Suprapubic skin (tissue), 4 donors: Measurements from ENCODE around the gene DHDH. TPM values are rescaled to one million over a fixed set of nuclear protein-coding genes. Genes with fewer than 3 reads are reported as not detected.

Source experiments
- DNase-seq, 2 donors: peaks; one replicate each; pipeline ENCODE4 v3.0.0-alpha.2; 2019; ENCODE audit warnings: low spot score in 2 of 2
- H3K27ac ChIP-seq: fragments of 200-600 bp; sonication (generic); one replicate; pipeline ENCODE4 v1.5.1; 2019
- H3K27me3 ChIP-seq: fragments of 200-600 bp; sonication (generic); one replicate; pipeline ENCODE4 v1.5.1; 2019
- H3K36me3 ChIP-seq: fragments of 200-600 bp; sonication (generic); one replicate; pipeline ENCODE4 v1.5.1; 2019
- H3K4me1 ChIP-seq: fragments of 200-600 bp; sonication (generic); one replicate; pipeline ENCODE4 v1.5.1; 2019
- H3K4me3 ChIP-seq: fragments of 200-600 bp; sonication (generic); one replicate; pipeline ENCODE4 v1.5.1; 2019; ENCODE audit warnings: mild to moderate bottlenecking
- H3K9me3 ChIP-seq: fragments of 200-600 bp; sonication (generic); one replicate; pipeline ENCODE4 v1.5.1; 2019
- EP300 ChIP-seq: sonication (generic); formaldehyde crosslinking; IDR thresholded peaks from one replicate; pipeline ENCODE4 v1.6.1; 2017; ENCODE audit warnings: antibody characterized with exemption
- POLR2A ChIP-seq, 2 donors: fragments of 450-650 bp; IDR thresholded peaks; one replicate each; pipeline ENCODE4 v1.6.1; 2017; ENCODE audit warnings: antibody characterized with exemption in 2 of 2, mild to moderate bottlenecking in 2 of 2, moderate library complexity in 2 of 2
- POLR2AphosphoS5 ChIP-seq, 3 donors: sonication (generic); formaldehyde crosslinking; IDR thresholded peaks; one replicate each; pipeline ENCODE4 v1.6.1; 2017; ENCODE audit warnings: antibody characterized with exemption in 3 of 3
- WGBS: methylation state at CpG from one replicate; pipeline ENCODE4 v1.1.5; 2018; 5-methylcytosine and 5-hydroxymethylcytosine counted together
- total RNA-seq, 4 donors: library from RNA; depleted of rRNA; stranded (reverse); fragments of >200 nt; gene quantifications; one replicate each; pipeline ENCODE4 v1.1.0, GENCODE V29; 2016
- TF ChIP-seq, protein P1 (sequence below), 2 donors: fragments of 200-600 bp in 1 of 2; fragments of 450-650 bp in 1 of 2; sonication (generic) in 1 of 2; IDR thresholded peaks; one replicate each; pipeline ENCODE4 v1.5.1; 2016 to 2019; ENCODE audit warnings: antibody characterized with exemption in 2 of 2, mild to moderate bottlenecking in 1 of 2, moderate library complexity in 1 of 2

DHDH gene
- total RNA-seq, 4 donors from 2014 or later, result 0.59 TPM; not detected in 3

DNA sequence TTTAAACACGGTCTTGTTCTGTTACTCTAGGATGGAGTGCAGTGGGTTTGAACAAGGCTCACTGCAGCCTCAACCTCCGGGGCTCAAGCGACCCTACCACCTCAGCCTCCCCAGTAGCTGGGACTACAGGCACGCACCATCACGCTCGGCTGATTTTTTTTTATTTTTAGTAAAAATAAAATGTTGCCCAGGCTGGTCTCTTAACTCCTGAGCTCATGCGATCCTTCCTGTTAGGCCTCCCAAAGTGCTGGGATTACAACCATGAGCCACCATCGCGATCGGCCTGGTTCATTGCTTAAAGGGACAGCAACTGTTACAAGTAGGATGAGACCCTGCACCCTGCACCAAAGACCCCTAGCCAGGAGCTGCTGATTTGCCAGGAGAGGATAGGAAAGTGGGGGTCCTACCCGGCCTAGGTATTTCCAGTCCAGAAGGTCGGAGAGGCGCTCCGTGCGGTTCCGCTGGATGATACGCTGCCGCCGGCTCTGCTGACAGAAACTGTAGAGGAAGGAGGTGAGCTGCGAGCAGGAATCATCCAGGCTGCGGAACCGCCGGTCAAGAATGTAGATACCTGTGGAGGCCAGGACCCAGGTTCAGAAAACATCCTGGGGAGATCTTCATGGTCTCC lies 36.8 kb downstream of the DHDH start:
- Histone ChIP-seq H3K27ac (no peak overlapping the region), H3K4me3 (no peak overlapping the region), H3K9me3 (no peaks in the 10 kb centered on the region), H3K27me3 (no peaks in the 10 kb centered on the region), H3K4me1 (peaks cover 31% of the 10 kb centered on the region), H3K36me3 (peaks cover 65% of the 10 kb centered on the region)
- WGBS, result 86% methylated on average over 14 of the region's 23 CpGs
- no peak for TF ChIP-seq POLR2AphosphoS5 (IDR thresholded peaks at IDR 0.05)
- TF ChIP-seq, protein P1, sequence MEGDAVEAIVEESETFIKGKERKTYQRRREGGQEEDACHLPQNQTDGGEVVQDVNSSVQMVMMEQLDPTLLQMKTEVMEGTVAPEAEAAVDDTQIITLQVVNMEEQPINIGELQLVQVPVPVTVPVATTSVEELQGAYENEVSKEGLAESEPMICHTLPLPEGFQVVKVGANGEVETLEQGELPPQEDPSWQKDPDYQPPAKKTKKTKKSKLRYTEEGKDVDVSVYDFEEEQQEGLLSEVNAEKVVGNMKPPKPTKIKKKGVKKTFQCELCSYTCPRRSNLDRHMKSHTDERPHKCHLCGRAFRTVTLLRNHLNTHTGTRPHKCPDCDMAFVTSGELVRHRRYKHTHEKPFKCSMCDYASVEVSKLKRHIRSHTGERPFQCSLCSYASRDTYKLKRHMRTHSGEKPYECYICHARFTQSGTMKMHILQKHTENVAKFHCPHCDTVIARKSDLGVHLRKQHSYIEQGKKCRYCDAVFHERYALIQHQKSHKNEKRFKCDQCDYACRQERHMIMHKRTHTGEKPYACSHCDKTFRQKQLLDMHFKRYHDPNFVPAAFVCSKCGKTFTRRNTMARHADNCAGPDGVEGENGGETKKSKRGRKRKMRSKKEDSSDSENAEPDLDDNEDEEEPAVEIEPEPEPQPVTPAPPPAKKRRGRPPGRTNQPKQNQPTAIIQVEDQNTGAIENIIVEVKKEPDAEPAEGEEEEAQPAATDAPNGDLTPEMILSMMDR (IDR thresholded peaks at IDR 0.05), result no peak
- no peak for TF ChIP-seq POLR2A (IDR thresholded peaks at IDR 0.05)
- no peak for TF ChIP-seq EP300
- DNase-seq, result no peak

DNA sequence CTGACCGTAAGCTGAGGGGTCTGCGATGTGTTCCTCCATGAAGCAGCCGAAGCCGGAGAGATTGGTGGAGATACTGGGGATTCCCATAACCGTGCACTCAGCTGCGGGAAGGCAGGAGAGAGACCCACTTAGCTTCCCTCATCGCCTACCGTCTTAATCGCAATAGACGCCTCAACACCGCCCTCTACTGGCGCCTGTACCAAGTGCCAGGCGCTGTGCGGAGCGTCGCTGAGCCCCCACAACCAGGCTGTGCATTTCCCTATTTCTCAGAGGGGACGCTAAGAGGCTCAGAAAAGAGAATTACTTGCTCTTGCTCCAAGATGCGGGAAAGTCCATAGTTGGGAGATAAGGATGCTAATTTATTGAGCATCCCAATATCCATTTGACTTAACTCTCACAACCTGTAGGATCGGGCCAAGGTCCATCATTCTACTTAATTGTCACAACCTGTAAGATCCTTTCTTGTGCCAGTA lies 37.5 kb downstream of the DHDH start:
- H3K27me3 ChIP-seq, result no peaks in the 10 kb centered on the region
- H3K4me1 ChIP-seq, result peaks cover 30% of the 10 kb centered on the region
- no peak overlapping the region for H3K4me3 ChIP-seq
- no peak overlapping the region for H3K27ac ChIP-seq
- no peak for DNase-seq
- H3K36me3 ChIP-seq, result peaks cover 66% of the 10 kb centered on the region
- 41% methylated on average over 16 of the region's 19 CpGs for WGBS
- TF ChIP-seq, protein P1 (IDR thresholded peaks at IDR 0.05), result peak; percentile 83 to 89
- no peak for TF ChIP-seq EP300
- no peaks in the 10 kb centered on the region for H3K9me3 ChIP-seq

DNA sequence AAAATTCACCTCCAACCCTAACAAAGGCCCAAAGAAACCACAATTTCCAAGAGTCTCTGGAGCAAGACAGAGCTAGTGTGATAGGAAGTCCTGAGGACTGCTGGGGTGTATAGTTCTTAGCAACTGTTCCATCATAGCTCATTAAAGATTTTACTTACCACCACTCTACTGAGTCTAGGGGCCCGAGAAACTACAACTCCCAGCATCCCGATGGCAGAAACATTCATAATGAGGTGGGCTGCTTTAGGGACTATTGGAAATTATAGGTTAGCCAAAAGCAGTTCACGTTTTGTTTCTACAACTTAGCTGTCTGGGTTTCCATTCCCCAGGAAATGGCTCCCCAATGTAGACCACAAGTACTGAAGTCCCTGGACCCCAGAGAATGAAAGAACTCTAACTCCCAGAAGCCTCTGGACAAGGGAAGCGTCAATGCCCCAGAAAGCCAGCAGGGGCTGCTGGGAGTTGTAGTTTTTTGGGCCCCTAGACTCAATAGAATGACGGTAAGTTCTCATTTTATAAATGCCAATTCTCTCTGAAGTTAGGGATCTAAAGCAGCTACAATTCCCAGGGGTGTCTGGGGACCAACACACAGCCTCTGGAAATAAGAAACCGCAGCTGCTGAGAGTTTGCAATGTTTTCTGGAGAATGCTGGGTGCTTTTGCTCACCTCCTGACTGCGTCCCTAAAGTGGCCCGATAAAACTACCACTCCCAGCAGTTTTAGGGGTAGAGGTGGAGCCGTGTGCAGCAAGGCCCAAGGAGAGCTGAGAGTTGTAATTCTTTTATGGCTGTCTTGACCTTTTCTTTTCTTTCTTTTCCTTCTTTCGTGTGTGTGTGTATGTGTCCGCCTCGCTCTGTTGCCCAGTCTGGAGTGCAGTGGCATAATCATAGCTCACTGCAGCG lies 42.7 kb downstream of the DHDH start:
- no peak for DNase-seq
- peaks cover 16% of the 10 kb centered on the region for H3K4me1 ChIP-seq
- no peaks in the 10 kb centered on the region for H3K27me3 ChIP-seq
- H3K4me3 ChIP-seq, result no peak overlapping the region
- H3K36me3 ChIP-seq, result peaks cover 66% of the 10 kb centered on the region
- H3K9me3 ChIP-seq, result no peaks in the 10 kb centered on the region
- WGBS, result 90% methylated on average over 13 of the region's 13 CpGs
- TF ChIP-seq, protein P1 (IDR thresholded peaks at IDR 0.05), result no peak
- TF ChIP-seq POLR2A (IDR thresholded peaks at IDR 0.05), result no peak
- TF ChIP-seq EP300, result no peak
- no peak for TF ChIP-seq POLR2AphosphoS5 (IDR thresholded peaks at IDR 0.05)
- H3K27ac ChIP-seq, result no peak overlapping the region

DNA sequence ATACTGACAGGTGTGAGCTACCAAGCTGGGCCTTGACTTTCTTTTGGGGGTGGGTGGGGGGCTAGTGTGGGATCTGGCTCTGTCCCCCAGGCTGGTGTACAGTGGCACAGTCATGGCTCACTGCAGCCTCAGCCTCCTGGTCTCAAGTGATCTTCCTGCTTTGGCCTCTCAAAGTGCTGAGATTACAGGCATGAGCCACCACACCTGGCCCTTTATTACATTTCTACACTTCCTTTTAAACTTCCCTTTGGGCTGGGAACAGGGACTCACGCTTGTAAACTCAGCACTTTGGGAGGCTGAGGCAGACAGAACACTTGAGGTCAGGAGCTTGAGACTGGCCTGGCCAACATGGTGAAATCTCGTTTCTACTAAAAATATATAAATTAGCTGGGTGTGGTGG lies 43.6 kb downstream of the DHDH start:
- H3K4me1 ChIP-seq, result peaks cover 16% of the 10 kb centered on the region
- no peak for DNase-seq
- 68% methylated on average over 2 of the region's 2 CpGs for WGBS
- no peak for TF ChIP-seq POLR2A (IDR thresholded peaks at IDR 0.05)
- TF ChIP-seq EP300, result no peak
- TF ChIP-seq, protein P1 (IDR thresholded peaks at IDR 0.05), result no peak
- no peak for TF ChIP-seq POLR2AphosphoS5 (IDR thresholded peaks at IDR 0.05)
- no peaks in the 10 kb centered on the region for H3K27me3 ChIP-seq
- H3K36me3 ChIP-seq, result peaks cover 70% of the 10 kb centered on the region
- H3K9me3 ChIP-seq, result no peaks in the 10 kb centered on the region
- H3K4me3 ChIP-seq, result no peak overlapping the region
- H3K27ac ChIP-seq, result no peak overlapping the region

DNA sequence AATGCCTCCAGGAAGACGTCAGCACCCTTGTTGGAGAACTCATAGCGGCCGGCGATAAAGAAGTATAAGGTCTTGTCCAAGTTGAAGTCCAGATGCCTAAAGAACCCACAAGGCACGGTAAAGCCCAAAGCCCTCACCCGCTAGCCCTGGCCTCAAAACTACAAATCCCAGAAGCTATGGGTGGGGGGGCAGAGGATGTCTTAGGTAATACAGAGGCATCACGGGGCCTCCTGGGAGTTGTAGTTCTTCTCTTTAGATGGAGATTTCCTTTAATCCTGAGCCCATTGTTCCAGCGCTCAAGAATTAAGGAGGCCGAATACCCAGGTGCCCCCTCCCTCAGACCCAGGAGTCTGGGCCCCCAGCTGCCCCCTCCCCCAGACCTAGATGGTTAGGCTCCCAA lies 48.8 kb downstream of the DHDH start:
- Histone ChIP-seq H3K4me1 (peaks cover 16% of the 10 kb centered on the region), H3K4me3 (no peak overlapping the region), H3K9me3 (no peaks in the 10 kb centered on the region), H3K27me3 (no peaks in the 10 kb centered on the region), H3K36me3 (peaks cover 77% of the 10 kb centered on the region), H3K27ac (no peak overlapping the region)
- no peak for TF ChIP-seq POLR2A (IDR thresholded peaks at IDR 0.05)
- TF ChIP-seq EP300, result no peak
- TF ChIP-seq, protein P1 (IDR thresholded peaks at IDR 0.05), result no peak
- TF ChIP-seq POLR2AphosphoS5 (IDR thresholded peaks at IDR 0.05), result no peak
- no peak for DNase-seq
- 97% methylated on average over 6 of the region's 9 CpGs for WGBS
